Right renal cortex interstitium (tissue), 3 donors: ENCODE data around the gene GNGT2. TPM values are rescaled to one million over a fixed set of nuclear protein-coding genes. Genes with fewer than 3 reads are reported as not detected.

ENCODE experiments used
- DNase-seq, 3 donors: peaks; one replicate each; pipeline ENCODE4 v3.0.0-alpha.2; 2013; ENCODE audit warnings: low read depth in 3 of 3, low spot score in 2 of 3
- polyA plus RNA-seq, 3 donors: library from polyadenylated mRNA; unstranded; fragments of 120-200 nt; gene quantifications; one replicate each; pipeline ENCODE4 v1.2.1, GENCODE V29; 2013; ENCODE audit not compliant: insufficient read length in 3 of 3

GNGT2 gene
- polyA plus RNA-seq, result 1 to 10 TPM; 1.1 to 2.2 (median 1.7) TPM

- no peak for DNase-seq
Observed at GRCh38 chr17:49210158-49211029, at the start of gene GNGT2, which contains the start of gene ABI3. Gene GNGT2, minus strand, starts transcription at chr17:49210574. Its CDS starts 3,152 bp downstream, at chr17:49207422. Gene ABI3, plus strand, starts transcription at chr17:49210707. Its CDS starts 18 bp downstream, at chr17:49210725.

GRCh38 chr17:49259663-49260010 is 49.3 kb upstream of the GNGT2 start:
- no peak for DNase-seq

DNA sequence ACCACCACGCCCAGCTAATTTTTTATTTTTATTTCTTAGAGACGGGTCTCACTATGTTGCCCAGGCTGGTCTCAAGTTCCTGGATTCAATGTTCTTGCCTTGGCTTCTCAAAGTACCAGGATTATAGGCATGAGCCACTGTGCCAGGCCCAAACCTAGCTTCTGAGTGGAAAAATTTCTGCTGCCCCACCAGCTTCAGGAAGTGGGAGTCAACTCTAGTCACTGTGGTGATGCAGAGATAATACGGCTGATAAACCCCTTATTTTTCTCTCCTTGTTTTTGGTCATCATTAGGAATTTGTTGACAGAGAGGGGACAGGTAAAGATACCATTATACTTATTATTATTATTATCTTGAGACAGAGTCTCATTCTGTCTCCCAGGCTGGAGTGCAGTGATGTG is 48.0 kb upstream of the GNGT2 start:
- DNase-seq, result no peak

DNA sequence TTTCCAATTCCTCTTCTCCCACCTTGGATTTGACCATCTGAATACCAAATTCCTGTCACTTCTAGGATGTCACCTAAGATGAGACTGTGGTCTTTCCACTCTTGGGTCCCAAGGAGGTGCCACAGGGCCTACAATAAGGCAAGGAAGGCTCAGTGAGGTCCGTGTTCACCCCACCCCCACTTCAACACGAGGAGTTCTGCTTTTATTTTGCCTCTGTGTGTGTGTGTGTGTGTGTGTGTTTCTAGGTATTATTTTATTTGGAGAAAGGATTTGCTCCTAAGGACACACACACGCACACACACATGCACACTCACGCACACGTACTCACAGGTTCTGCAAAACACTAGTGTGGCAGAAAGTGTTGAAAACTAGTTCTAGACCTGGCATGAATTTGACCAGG is 44.8 kb upstream of the GNGT2 start:
- no peak for DNase-seq

DNA sequence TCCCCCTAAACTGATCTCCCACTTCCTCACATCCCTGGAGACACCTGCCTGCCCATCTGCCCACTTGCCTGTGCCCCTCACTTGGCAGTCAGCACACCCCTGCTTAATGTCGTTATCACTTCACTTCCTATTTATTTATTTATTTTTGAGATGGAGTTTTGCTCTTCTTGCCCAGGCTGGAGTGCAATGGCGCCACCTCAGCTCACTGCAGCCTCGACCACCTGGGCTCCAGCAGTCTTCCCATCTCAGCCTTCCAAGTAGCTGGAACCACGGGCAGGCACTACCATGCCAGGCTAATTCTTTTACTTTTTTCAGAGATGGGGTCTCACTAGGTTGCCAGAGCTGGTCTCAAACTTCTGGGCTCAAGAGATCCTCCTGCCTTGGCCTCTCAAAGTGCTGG is 43.7 kb upstream of the GNGT2 start:
- DNase-seq, result no peak

DNA sequence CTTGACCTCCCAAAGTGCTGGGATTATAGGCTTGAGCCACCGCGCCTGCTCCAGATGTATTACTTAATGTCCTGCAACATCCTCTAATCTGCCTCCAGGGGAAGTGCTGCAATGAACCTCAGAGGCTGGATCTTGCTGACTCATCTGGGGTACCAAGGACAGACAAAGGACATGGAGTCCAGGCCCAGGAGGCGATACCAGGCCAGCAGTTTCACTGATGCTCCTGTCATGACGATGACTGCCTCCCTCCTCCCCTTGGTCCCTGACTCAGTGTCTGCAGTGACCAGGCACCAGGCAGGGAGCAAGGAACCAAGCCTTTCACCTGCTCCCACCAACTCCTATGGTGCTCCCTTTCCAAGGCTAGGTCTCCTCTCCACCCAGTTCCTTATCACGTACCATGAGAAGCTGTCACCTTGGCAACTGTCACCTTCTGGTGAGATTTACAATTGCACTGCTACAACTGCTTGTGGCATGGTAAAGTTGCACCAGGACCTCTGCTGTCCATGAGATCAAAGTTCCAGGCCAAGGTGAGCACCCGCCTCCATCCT is 41.8 kb upstream of the GNGT2 start:
- no peak for DNase-seq

DNA sequence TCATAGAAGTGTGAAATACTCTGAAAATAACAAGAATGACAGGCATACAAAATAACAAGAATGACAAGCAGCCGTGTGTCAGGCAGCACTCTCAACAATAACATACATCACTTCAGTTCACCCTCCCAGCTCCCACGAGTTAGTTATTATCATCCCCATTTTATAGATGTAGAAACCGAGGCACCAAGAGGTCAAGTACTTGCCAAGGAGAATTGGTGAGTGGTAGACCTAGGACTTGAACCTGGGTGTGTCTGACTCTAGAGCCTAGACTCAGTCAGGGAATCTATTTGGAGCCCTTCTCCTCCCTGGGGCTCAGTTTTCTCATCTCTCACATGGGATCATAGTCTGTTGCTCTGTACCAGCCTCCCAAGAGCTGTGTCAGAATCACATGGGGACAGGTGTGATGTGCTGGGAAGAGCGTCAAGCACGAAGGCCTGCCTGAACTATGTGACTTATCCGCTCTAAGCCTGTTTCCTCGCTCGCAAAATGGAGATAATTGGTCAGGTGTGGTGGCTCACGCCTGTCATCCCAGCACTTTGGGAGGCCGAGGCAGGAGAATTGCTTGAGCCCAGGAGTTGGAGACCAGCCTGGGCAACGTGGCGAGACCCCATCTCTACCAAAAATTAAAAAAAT is 39.6 kb upstream of the GNGT2 start:
- DNase-seq, result no peak

DNA sequence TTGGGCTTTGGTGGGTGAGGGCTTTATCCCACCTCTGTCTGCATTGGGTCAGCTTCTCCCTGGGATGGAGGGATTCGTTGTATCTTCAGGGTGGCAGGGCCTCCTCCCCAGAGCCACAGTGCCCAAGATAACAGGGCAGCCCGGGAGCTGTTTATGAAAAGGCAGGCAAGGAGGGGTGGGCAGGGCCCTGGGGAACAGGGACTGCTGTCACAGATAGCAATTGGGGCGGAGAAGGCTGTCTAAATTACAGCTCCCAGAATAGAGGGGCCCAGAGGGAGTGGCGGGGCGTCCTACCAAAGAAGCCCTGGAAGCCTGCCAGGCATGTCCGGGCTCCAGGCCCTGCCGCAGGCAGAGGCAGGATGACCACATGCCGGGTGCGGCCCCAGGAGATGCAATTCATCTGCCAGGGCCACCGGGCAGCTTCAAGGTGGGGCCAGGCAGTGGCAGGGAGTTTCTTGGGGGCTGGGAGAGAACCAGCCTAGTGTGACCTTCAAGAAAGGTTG is 39.0 kb upstream of the GNGT2 start:
- DNase-seq, result no peak

GRCh38 chr17:49247944-49248343 is 37.6 kb upstream of the GNGT2 start:
- DNase-seq, result no peak

DNA sequence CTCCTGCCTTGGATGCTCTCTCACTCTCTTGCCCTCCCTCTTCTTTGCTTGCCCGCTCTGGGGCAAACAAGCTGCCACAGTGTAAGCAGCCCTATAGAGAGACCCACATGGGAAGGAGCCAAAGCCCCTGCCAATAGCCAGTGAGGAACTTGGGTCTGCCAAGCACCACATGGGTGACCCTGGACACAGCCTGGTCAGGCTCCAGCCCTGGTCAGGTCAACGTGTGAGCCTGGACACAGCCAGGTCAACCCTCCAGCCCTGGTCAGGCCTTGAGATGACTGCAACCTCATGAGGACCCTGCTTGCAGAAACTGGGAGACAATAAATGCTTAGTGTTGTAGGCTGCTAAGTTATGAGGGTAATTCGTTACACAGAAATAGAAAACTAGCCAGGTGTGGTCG is 34.5 kb upstream of the GNGT2 start:
- no peak for DNase-seq

GRCh38 chr17:49242813-49243212 is 32.4 kb upstream of the GNGT2 start:
- DNase-seq, result no peak

DNA sequence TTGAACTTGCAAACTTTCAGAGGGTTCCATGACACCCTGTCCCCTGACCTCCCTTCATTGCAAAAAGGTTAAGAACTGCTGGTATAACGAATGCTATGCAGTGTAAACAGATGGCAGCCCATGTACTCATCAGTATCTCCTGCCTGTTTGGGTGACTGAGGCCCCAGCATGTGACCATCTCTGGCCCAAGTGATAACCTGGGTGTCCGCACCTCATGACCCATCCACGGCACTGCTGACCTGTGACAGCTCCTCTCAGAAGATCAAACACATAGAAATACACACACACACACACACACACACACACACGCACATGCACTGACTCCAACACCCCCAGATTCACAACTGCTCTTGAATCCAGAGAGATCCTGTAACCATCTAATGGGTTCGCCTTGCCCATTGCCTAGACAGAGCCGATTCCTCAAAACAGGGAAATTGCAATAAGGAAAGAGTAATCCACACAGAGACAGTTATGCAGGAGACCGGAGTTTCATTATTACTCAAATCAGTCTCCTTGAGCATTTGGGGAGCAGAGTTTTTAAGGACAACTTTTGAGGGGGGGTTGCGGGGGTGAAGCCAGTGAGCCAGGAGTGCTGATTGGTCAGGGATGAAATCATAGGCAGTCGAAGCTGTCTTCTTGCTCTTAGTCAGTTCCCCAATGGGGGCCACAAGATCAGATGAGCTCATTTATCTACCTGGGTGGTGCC is 31.5 kb upstream of the GNGT2 start:
- no peak for DNase-seq

GRCh38 chr17:49241040-49241439 is 30.7 kb upstream of the GNGT2 start:
- no peak for DNase-seq

DNA sequence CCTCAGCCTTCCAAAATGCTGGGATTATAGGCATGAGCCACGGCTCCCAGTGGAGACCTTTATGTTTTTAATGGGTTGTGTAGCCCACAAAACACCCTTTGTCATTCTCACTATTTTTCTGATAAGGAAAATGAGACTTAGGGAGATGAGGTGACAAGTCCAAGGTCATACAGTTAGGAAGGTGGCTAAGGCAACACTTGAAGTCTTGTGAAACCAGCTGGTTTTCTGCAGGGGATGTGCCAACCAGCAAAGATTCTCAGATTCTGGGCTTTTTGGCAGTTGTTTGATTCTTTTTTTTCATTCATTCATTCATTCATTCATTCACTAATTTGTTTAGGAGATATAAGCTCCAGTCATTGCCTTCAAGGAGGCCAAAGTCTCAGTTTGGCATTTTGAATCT is 30.2 kb upstream of the GNGT2 start:
- no peak for DNase-seq

GRCh38 chr17:49239963-49240362 is 29.6 kb upstream of the GNGT2 start:
- no peak for DNase-seq

GRCh38 chr17:49235896-49236295 is 25.5 kb upstream of the GNGT2 start:
- DNase-seq, result no peak

GRCh38 chr17:49234509-49235080 is 24.2 kb upstream of the GNGT2 start:
- no peak for DNase-seq

GRCh38 chr17:49231563-49231894 is 21.2 kb upstream of the GNGT2 start:
- no peak for DNase-seq

- peak; percentile 64 to 71 (median 68) for DNase-seq
Observed at GRCh38 chr17:49230636-49231562, 20.5 kb upstream of the GNGT2 start, which contains the start of gene PHOSPHO1. Gene PHOSPHO1, minus strand, starts transcription at chr17:49230787. Its CDS starts 4,096 bp downstream, at chr17:49226691.
